ENCODE measurements around the gene DNAH6.

GRCh38 chr2:84727315-84727714 is 211.0 kb downstream of the DNAH6 start:
- TF ChIP-seq CTCF (IDR thresholded peaks at IDR 0.05), result no peak
- no peak for TF ChIP-seq ZFX (IDR thresholded peaks at IDR 0.05; ENCODE audit: borderline replicate concordance)

All from 22Rv1 (cell line).